22Rv1 (cell line): ENCODE measurements around the gene COL2A1.

Experiments used
- H3K27ac ChIP-seq: fragments of 450-650 bp; 2 replicates; pipeline ENCODE4 v1.5.1; 2017
- ZFX ChIP-seq: fragments of 450-650 bp; IDR thresholded peaks from 2 replicates; pipeline ENCODE4 v1.6.1; 2017; ENCODE audit warnings: antibody characterized with exemption, borderline replicate concordance
- TF ChIP-seq, protein P1 (sequence below): fragments of 450-650 bp; IDR thresholded peaks from 2 replicates; pipeline ENCODE4 v1.5.1; 2017; ENCODE audit warnings: mild to moderate bottlenecking

Gene COL2A1

DNA sequence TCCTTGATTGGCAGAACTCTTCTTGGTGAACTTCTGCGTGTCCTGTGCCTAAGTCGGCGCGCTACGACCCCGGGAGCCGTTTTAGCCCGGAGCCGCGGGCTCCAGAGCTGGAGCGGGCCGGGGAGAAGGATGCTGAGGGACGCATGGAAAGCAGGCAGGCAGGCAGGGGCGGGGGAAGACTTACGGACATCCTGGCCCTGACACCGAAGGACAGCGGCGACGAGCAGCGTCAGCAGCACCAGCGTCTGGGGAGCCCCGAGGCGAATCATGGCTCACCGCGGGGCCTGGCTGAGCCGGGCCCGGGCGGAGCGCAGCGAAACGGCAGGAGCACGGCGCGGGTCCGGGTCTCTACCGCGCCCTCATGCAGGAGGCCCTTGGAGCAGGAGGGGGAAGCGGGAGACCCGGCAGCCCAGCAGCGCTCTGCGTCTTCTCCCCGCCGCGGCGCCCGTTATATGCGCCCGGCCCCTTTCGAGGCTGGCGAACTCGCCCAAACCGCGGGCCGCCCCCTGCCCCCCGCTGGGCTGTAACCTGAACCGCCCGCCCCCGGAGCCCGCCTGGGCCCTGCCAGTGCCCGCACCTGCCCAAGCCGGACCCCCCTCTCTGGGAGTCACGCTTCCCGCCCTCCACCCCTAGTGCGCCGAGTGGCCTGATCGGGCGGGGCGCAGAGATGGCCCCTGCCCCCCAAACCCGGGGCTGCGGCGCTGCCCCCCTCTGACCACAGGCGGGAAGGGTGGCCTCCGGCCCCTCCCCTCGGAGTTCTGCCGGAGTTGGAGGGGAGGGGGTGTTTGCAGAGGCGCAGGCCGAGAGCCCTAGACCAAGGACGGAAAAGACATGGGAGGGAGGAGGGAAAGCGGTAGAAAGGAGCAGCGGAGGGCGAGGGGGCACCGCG is at the start of gene COL2A1:
Gene COL2A1 (minus strand): TSS at position 424 of the 889 bp plus-strand sequence. CDS start 155 bp downstream, at position 269.
- H3K27ac ChIP-seq = no peak within 1 kb of the TSS
- no peak for TF ChIP-seq ZFX
- TF ChIP-seq, protein P1, sequence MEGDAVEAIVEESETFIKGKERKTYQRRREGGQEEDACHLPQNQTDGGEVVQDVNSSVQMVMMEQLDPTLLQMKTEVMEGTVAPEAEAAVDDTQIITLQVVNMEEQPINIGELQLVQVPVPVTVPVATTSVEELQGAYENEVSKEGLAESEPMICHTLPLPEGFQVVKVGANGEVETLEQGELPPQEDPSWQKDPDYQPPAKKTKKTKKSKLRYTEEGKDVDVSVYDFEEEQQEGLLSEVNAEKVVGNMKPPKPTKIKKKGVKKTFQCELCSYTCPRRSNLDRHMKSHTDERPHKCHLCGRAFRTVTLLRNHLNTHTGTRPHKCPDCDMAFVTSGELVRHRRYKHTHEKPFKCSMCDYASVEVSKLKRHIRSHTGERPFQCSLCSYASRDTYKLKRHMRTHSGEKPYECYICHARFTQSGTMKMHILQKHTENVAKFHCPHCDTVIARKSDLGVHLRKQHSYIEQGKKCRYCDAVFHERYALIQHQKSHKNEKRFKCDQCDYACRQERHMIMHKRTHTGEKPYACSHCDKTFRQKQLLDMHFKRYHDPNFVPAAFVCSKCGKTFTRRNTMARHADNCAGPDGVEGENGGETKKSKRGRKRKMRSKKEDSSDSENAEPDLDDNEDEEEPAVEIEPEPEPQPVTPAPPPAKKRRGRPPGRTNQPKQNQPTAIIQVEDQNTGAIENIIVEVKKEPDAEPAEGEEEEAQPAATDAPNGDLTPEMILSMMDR = no peak

DNA sequence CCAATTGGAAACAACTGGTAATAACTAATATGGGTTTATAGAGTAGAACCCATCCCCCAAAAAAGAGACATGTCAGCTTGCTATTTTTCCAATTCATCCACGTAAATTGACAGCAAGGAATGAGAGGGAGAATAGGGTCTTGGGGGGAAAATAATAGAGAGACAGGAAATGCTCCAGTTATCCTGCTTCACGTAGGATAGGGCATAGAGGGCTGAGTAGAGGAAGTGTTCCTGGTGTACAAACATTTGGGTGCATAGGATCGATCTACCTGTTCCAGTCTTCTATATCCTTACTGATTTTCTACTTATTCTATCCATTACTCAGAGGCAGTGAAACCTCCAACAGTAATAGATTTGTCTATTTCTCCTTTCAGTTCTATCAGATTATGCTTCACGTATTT is 49.6 kb upstream of the COL2A1 start:
- TF ChIP-seq ZFX = no peak
- TF ChIP-seq, protein P1 = no peak
- H3K27ac ChIP-seq = no peak overlapping the region

DNA sequence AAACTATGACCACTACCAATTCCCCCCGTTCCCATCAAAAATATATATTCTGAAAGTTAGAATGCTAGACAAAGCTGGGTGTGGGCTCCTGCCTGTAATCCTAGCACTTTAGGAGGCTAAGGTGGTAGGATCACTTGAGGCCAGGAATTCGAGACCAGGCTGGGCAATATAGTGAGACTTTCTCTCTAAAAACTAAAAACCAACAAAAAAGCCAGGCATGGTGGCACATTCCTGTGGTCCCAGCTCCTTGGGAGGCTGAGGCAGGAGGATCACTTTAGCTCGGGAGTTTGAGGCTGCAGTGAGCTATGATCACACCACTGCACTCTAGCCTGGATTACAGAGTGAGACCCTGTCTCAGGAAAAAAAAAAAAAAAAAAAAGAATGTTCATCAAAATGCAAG is 48.8 kb upstream of the COL2A1 start:
- TF ChIP-seq, protein P1 = no peak
- no peak for TF ChIP-seq ZFX
- no peak overlapping the region for H3K27ac ChIP-seq

DNA sequence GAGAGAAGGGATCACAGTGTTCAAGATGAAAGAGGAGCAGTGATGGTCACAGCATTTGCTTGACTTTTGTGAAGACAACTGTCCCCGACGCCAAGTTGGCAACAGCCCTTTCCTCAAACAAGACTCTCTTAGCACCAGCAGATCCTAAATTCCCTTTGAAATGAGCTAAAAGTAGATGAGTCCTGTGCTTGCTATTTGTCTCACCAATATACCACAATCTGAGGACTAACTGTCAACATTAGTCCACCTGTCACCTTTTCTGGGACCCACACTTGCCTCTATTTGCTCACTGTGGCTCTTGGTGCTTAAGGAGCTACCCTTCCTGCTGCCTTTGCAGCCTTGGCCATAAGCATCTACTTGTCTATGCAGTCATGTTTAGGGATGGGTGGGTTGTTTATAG is 47.4 kb upstream of the COL2A1 start:
- TF ChIP-seq, protein P1 = no peak
- no peak for TF ChIP-seq ZFX
- H3K27ac ChIP-seq = no peak overlapping the region

DNA sequence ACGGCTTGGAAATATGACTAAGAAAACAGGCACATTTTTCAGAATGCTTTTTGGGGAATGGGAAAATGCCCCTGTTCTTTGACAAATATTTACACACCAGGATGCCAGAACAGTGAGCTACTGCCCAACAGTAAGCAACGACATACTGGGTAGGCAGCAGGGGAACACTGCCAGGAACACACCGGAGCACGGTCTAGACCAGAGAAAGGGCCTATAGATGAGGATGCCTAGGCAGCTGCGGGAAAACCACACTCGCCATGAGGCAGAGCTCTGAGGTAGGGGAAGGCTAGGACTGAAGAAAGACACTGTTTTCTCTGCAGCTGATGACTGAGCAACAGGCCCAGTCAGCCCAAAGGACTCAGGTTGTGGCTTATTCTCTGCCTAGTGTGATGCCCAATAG is 45.9 kb upstream of the COL2A1 start:
- no peak overlapping the region for H3K27ac ChIP-seq
- TF ChIP-seq, protein P1 = no peak
- no peak for TF ChIP-seq ZFX

DNA sequence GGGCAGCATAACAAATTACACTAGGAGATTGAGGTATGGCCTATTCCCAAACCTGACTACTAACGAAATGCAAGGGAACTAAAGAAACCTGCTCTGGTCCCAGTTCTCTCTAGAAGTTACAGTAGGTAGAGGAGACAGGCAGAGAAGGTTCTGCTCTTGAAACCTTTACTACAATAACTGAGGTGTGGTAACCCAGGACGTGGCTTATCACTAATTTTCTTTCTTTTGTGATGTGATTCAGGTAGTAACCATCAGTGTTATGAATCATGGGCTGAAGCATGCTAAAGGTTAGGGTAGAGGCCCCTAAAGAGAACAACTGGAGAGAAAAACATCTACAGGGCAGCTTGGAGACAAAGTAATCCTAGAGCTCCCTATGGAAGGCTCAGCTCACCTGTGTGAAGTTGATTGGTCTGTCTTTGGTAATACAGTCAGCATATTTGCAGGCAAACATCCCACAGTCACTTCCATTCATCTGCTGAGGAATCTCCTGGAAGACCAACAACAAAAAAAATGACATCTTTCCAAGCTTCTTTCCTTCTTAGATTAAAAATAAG is 41.8 kb upstream of the COL2A1 start:
- TF ChIP-seq ZFX = no peak
- TF ChIP-seq, protein P1 = no peak
- no peak overlapping the region for H3K27ac ChIP-seq
